ENCODE measurements around the gene TGFA.

DNA sequence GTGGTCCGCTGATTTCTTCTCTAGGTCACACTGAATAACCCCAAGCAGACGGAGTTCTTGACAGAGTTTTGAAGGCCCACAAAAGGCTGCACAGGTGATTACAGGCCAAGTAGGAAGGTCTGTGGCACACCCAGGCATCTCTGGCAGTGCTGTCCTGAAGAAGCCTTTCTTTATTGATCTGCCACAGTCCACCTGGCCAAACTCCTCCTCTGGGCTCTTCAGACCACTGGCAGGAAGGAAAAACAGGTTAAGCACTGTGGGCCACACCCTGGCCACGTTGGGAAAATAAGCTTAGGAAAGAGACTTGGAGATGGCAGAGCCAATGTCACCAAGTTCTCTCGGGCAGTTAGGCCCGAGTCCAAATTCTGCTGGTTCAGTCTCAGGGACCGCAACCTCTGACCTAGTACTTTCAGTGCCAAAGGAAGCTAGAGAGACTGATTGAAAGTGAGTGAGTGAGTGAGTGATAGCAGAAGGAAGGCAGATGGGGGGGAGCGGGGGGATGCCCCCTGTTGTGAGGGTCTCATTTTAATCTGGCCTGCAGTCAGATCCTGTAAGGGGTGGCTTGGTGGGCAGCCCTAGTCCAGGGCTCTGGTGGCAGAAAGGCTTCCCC, 102.9 kb downstream of the TGFA start:
- TF ChIP-seq, protein P1, sequence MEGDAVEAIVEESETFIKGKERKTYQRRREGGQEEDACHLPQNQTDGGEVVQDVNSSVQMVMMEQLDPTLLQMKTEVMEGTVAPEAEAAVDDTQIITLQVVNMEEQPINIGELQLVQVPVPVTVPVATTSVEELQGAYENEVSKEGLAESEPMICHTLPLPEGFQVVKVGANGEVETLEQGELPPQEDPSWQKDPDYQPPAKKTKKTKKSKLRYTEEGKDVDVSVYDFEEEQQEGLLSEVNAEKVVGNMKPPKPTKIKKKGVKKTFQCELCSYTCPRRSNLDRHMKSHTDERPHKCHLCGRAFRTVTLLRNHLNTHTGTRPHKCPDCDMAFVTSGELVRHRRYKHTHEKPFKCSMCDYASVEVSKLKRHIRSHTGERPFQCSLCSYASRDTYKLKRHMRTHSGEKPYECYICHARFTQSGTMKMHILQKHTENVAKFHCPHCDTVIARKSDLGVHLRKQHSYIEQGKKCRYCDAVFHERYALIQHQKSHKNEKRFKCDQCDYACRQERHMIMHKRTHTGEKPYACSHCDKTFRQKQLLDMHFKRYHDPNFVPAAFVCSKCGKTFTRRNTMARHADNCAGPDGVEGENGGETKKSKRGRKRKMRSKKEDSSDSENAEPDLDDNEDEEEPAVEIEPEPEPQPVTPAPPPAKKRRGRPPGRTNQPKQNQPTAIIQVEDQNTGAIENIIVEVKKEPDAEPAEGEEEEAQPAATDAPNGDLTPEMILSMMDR (conservative IDR thresholded peaks at IDR 0.05; ENCODE audit: low read length): no peak
- TF ChIP-seq EZH2phosphoT487 (IDR thresholded peaks at IDR 0.05; ENCODE audit: borderline replicate concordance, low read depth, low read length): no peak
